NCI-H146 treated with DMSO at 0.1 percent for 48 hours (cell line): Measurements from ENCODE around the gene PGAP6.
A peak's percentile ranks its signal among the peaks of the same experiment; 100 is the strongest.
"Not testable (repeated sequence)": the region's sequence is repeated elsewhere in the genome, so short reads cannot be mapped to it uniquely, and the experiment has no call there.

Source experiments
- DNase-seq: peaks from one replicate; lab custom pipeline; 2025; ENCODE audit not compliant: unreplicated experiment; lab: John Stamatoyannopoulos, UW

Gene PGAP6

DNA sequence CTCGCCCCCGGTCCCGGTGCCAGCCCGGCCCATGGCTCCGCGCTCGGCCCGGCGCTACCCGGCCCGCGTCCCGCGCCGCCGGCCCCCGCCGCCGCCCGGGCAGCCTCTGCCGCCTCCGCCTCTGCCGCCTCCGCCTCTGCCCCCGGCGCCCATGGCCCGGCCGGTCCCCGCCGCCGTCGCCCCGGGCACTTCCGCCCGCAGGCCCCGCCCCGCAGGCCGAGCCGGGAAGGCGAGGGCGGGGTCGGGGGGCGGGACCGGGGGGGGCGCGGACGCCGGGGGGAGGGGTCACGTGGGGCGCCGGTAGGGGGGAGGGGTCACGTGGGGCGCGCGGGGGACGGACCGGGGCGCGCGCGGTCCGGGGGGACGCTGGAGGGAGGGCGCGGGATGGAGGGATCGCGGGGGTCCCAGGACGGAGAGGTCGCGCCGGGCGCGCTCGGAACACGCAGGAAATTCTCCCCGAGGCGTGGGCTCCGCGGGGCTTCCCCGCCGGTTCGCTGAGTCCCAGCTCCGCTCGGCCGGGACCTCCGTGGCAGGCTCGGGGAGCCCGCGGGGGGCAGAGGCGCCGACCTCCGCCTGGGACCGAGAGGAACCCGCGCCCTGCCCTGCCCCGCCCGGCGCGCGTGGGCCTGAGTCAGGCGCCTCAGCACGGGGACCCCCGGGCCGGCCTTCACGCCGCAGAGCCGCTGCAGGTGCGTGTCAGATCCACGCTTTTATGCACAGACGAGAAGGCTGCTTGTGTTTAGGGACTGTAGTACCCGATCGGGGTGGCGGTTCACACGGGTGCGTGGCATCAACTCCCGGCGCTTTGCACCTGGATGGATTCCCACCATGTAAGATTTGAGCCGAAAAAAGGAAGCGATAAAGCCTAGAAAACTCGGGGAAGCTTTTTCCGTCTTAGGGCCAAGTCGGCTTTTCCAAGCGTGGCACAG is at the start of gene PGAP6:
PGAP6 (minus strand) TSS at position 190 of the 929 bp plus-strand sequence; CDS start at position 33, 157 bp downstream.
- DNase-seq, result no peak

GRCh38 chr16:430904-431303 is 49.1 kb upstream of the PGAP6 start:
- DNase-seq, result no peak

DNA sequence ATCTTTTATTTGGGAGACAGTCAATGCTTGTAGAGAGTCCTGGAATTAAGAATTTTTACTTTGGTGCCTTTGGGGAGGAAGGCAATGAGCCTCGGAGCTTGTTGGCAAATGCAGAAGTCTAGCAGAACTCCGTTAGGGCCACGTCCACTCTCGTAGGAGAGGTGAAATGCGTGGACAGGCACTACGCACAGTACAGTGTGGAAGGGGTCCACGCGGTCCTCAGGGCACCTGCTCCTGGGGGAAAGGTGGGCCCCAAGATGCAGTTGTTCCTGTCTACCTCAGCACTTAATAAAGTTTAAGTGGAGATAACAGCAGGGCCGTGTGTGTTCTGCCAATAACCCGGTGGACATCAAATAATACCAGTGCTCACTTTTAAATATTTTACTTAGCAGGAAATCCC is 45.5 kb upstream of the PGAP6 start:
- no peak for DNase-seq

DNA sequence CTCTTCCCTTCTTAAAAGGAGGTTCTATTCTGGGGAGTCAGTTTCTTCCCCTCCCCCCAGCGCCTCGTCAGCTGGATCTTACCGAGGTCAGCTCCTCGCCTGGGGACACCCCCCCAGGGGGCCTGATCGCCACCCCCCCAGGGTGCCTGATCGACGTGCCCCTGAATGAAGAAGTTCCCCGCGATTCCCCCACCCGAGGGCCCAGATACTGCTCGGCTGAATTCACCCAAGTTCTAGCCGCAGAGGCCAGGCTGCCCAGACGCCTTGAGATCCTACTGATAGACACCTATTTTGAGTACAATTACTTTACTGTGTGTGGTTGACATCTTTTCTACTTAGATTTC is 45.1 kb upstream of the PGAP6 start:
- no peak for DNase-seq

GRCh38 chr16:426115-426905 is 44.5 kb upstream of the PGAP6 start:
- no peak for DNase-seq

DNA sequence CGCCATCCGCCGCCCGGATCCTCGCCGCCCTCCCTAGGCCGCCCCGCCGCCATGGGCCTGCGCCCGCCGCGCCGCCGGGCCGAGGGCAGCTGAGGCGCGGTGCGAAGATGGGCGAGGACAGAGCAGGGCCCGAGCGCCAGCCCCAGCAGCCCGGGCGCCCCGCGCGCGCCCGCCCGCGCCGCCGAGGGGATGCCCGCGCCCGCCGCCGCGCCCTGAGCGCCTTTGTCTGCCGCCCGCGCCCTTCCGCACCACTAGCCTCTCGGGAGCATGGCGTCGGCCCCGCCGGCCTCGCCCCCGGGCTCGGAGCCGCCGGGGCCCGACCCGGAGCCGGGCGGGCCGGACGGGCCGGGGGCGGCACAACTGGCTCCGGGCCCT is 43.9 kb upstream of the PGAP6 start:
- DNase-seq, result no peak

DNA sequence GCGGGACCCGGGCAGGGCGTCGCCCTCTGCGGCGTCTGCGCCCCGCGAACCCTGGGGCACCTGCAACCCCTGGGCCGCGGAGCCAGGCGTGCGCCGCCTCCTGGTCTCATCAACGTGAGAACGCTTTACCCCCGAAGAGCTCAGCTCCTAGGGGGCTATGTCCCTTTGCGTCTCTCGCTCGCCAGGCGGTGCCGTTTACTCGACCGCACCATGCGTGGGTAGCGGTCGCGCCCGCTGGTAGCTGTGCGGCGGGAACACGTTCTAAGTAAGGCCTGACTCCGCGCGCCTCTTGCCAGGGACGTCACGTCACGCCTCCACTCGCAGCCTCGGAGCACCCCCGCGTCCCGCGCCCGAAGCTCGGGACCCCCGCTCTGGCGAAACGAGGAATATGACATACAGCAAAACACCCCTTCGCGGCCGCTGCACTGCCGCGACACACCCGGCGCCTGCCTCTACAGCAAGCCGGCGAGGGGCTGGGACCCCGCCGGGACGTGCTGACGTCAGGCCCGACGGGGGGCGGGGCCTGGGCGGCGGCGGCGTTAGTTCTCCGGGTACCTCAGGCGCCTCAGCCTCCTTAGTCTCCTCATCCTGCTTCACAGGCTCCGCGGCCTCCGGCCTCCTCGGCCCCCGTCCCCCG is 43.4 kb upstream of the PGAP6 start, which contains the start of gene RAB11FIP3:
RAB11FIP3 (plus strand) TSS at position 568 of the 637 bp plus-strand sequence. CDS start 358 bp downstream, outside the sequence.
- DNase-seq, result peak; percentile 71

DNA sequence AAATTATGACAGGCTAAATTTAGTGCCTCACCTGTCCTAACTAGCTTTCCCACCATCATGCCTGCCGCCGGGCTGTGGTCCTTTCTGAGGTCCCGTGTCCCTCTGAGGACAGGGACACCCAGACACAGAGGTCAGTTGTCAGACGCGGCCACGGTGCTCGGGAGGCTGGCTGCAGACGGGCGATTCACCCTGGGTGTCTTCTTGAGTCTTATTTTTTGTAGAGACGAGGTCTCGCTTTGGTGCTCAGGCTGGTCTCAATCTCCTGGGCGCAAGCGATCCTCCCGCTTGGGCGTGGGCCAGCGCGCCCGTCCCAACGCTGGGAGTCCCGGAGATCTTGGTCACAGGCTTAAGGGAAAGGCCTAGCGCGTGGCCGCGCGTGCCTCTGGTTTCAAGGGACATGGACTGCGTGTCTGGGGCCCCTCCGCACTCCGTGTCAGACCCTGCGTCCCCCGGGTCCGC is 42.9 kb upstream of the PGAP6 start:
- no peak for DNase-seq

DNA sequence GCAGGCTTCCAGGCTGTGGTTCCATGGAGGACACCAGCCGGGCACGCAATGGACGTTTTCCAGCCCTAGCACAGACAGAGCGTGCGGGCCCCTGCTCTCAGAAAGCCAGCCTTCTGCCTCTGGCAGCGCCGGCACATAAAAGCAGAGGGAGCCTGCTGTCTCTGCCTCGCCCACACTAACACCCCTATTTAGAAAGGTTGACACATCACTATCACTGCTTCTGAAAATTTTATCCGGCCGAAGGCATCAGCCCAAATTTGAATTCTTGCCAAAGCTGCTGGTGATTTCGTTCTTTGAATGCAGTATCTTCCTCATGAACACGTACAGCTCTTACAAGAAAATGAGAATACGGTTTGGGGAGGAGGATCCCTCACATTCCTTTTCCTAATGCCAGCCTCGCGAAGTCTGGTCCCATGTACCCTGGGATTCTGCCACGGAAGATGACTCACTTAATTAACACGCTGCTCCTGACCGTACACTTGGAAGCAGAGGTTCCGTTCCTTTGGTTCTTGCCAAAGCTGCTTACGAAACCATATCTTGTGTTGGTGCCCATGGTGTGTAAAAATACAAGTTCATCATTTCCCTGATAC is 42.4 kb upstream of the PGAP6 start:
- no peak for DNase-seq

DNA sequence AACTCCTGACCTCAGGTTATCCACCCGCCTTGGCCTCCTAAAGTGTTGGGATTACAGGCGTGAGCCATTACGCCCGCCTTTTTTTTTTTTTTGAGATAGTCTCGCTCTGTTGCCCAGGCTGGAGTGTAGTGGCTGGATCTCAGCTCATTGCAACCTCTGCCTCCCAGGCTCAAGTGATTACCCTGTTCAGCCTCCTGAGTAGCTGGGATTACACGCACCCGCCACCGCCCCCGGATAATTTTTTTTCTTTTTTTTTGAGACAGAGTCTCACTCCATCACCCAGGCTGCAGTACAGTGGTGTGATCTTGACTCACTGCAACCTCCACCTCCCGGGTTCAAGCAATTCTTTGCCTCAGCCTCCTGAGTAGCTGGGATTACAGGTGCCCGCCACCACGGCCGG is 40.4 kb upstream of the PGAP6 start:
- not testable (repeated sequence) for DNase-seq

DNA sequence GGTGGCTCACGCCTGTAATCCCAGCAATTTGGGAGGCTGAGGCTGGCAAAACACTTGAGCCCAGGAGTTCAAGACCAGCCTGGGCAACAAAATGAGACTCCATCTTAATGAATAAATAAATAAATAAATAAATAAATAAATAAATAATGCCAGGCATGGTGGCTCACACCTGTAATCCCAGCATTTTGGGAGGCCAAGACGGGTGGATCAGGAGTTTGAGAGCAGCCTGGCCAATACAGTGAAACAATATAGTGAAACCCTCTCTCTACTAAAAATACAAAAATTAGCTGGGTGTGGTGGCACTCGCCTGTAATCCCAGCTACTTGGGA is 33.4 kb upstream of the PGAP6 start:
- not testable (repeated sequence) for DNase-seq

- DNase-seq, result no peak
Measured at GRCh38 chr16:414395-415169, 32.8 kb upstream of the PGAP6 start.

- DNase-seq, result no peak
Measured at GRCh38 chr16:411576-412265, 29.9 kb upstream of the PGAP6 start.

GRCh38 chr16:410516-411178 is 28.9 kb upstream of the PGAP6 start:
- DNase-seq, result no peak

GRCh38 chr16:407253-407652 is 25.5 kb upstream of the PGAP6 start:
- DNase-seq, result no peak

GRCh38 chr16:405548-406506 is 24.0 kb upstream of the PGAP6 start:
- DNase-seq, result no peak

- DNase-seq, result no peak
Measured at GRCh38 chr16:404971-405486, 23.3 kb upstream of the PGAP6 start.
